NCI-H226 (cell line): ENCODE measurements around the gene ZNF214.
"Not testable (repeated sequence)": the region's sequence is repeated elsewhere in the genome, so short reads cannot be mapped to it uniquely, and the experiment has no call there.

ENCODE experiments used
- DNase-seq: peaks from one replicate; pipeline ENCODE4 v3.0.0-alpha.2; 2015

ZNF214 gene

GRCh38 chr11:6986487-6986886 lies 33.7 kb downstream of the ZNF214 start:
- DNase-seq: no peak

GRCh38 chr11:6979365-6979764 lies 40.8 kb downstream of the ZNF214 start:
- no peak for DNase-seq

GRCh38 chr11:6969854-6970253 lies 50.3 kb downstream of the ZNF214 start:
- DNase-seq: not testable (repeated sequence)

- no peak for DNase-seq
These were observed 51.3 kb downstream of the ZNF214 start for GRCh38 chr11:6968816-6969215.

- DNase-seq: no peak
These were observed 57.5 kb downstream of the ZNF214 start for GRCh38 chr11:6962673-6963072.

- DNase-seq: no peak
These were observed 58.0 kb downstream of the ZNF214 start for GRCh38 chr11:6962141-6962540.

GRCh38 chr11:6954248-6954647 lies 65.9 kb downstream of the ZNF214 start:
- not testable (repeated sequence) for DNase-seq
